Neural progenitor cell (in vitro differentiated cells): ENCODE results near the gene CLDN3. TPM values are rescaled to one million over a fixed set of nuclear protein-coding genes. Genes with fewer than 3 reads are reported as not detected.
A peak's percentile ranks its signal among the peaks of the same experiment; 100 is the strongest.

Experiments used
- DNase-seq: peaks from one replicate; pipeline ENCODE4 v3.0.0-alpha.2; 2016; ENCODE audit warnings: low spot score
- H2AFZ ChIP-seq: fragments of 200-600 bp; sonication (generic); replicated peaks from 2 replicates; pipeline ENCODE4 v1.6.1; 2016; ENCODE audit warnings: antibody characterized with exemption
- H3F3A ChIP-seq: fragments of 200-600 bp; sonication (generic); 2 replicates; pipeline ENCODE4 v1.6.1; 2016; ENCODE audit warnings: antibody characterized with exemption, low read depth
- H3K27ac ChIP-seq: fragments of 200-600 bp; sonication (generic); 2 replicates; pipeline ENCODE4 v1.5.1; 2016; ENCODE audit warnings: mild to moderate bottlenecking
- H3K27me3 ChIP-seq: fragments of 200-600 bp; sonication (generic); 2 replicates; pipeline ENCODE4 v1.6.1; 2016; ENCODE audit warnings: mild to moderate bottlenecking, moderate library complexity
- H3K36me3 ChIP-seq: fragments of 200-600 bp; sonication (generic); 2 replicates; pipeline ENCODE4 v1.5.1; 2016
- H3K4me1 ChIP-seq: fragments of 200-600 bp; sonication (generic); 2 replicates; pipeline ENCODE4 v1.6.1; 2016; ENCODE audit warnings: mixed run types
- H3K4me2 ChIP-seq: fragments of 200-600 bp; sonication (generic); 2 replicates; pipeline ENCODE4 v1.6.1; 2016
- H3K4me3 ChIP-seq: fragments of 200-600 bp; sonication (generic); 2 replicates; pipeline ENCODE4 v1.5.1; 2016
- H3K79me2 ChIP-seq: fragments of 200-600 bp; sonication (generic); 2 replicates; pipeline ENCODE4 v1.6.1; 2016; ENCODE audit warnings: low read depth
- H3K9ac ChIP-seq: fragments of 200-600 bp; sonication (generic); 2 replicates; pipeline ENCODE4 v1.6.1; 2016
- H3K9me3 ChIP-seq: fragments of 200-600 bp; sonication (generic); 2 replicates; pipeline ENCODE4 v1.5.1; 2016; ENCODE audit warnings: low read depth
- H4K20me1 ChIP-seq: fragments of 200-600 bp; sonication (generic); 2 replicates; pipeline ENCODE4 v1.6.1; 2016; ENCODE audit warnings: low read depth
- H3K27ac Mint-ChIP-seq: 3 replicates; pipeline ENCODE4 v1.8.0; 2021; ENCODE audit warnings: mixed read lengths
- H3K27me3 Mint-ChIP-seq: 2 replicates; pipeline ENCODE4 v1.8.0; 2022; ENCODE audit warnings: low read depth, mild to moderate bottlenecking, inconsistent platforms, moderate library complexity, mixed read lengths; ENCODE audit not compliant: insufficient read depth
- H3K36me3 Mint-ChIP-seq: 3 replicates; pipeline ENCODE4 v1.8.0; 2021; ENCODE audit warnings: mixed read lengths
- H3K4me1 Mint-ChIP-seq: 3 replicates; pipeline ENCODE4 v1.8.0; 2021; ENCODE audit warnings: mixed read lengths
- H3K4me3 Mint-ChIP-seq: 3 replicates; pipeline ENCODE4 v1.8.0; 2021; ENCODE audit warnings: mild to moderate bottlenecking, moderate library complexity, mixed read lengths
- H3K9me3 Mint-ChIP-seq: 3 replicates; pipeline ENCODE4 v1.8.0; 2020; ENCODE audit warnings: mixed read lengths
- CTCF ChIP-seq: fragments of 200-600 bp; sonication (generic); IDR thresholded peaks from 2 replicates; pipeline ENCODE4 v1.5.1; 2017; ENCODE audit warnings: antibody characterized with exemption, mild to moderate bottlenecking
- EZH2 ChIP-seq: fragments of 200-600 bp; sonication (generic); IDR thresholded peaks from 2 replicates; pipeline ENCODE4 v1.6.1; 2017; ENCODE audit warnings: antibody characterized with exemption, mild to moderate bottlenecking, moderate library complexity
- EZH2phosphoT487 ChIP-seq: fragments of 200-600 bp; sonication (generic); IDR thresholded peaks from 2 replicates; pipeline ENCODE4 v1.6.1; 2017; ENCODE audit warnings: antibody characterized with exemption
- total RNA-seq: library from RNA; depleted of rRNA; stranded (reverse); fragments of >200 nt; gene quantifications from 2 replicates; pipeline ENCODE4 v1.2.3, GENCODE V29; 2015; ENCODE audit warnings: low replicate concordance

CLDN3 gene
- total RNA-seq, 1 donor from 2014 or later, result 1.6 TPM

GRCh38 chr7:73742753-73743641, 27.1 kb downstream of the CLDN3 start:
- H4K20me1 ChIP-seq, result no peaks in the 10 kb centered on the region
- TF ChIP-seq EZH2phosphoT487 (no peak), EZH2 (no peak), CTCF (no peak)
- peaks cover 54% of the 10 kb centered on the region for H3F3A ChIP-seq
- H2AFZ ChIP-seq, result no peak overlapping the region
- no peaks in the 10 kb centered on the region for H3K9me3 ChIP-seq
- peak overlapping the region; percentile 31 for H3K4me3 ChIP-seq
- H3K27ac Mint-ChIP-seq, result peak overlapping the region; percentile 97
- H3K4me2 ChIP-seq, result peak overlapping the region; percentile 76
- peak; percentile 96 for DNase-seq
- no peaks in the 10 kb centered on the region for H3K36me3 ChIP-seq
- H3K79me2 ChIP-seq, result no peaks in the 10 kb centered on the region
- H3K4me3 Mint-ChIP-seq, result peak overlapping the region; percentile 71
- peaks cover 21% of the 10 kb centered on the region for H3K27me3 Mint-ChIP-seq
- no peak overlapping the region for H3K9ac ChIP-seq
- H3K9me3 Mint-ChIP-seq, result no peaks in the 10 kb centered on the region
- peaks cover 36% of the 10 kb centered on the region for H3K4me1 ChIP-seq
- H3K27me3 ChIP-seq, result no peaks in the 10 kb centered on the region
- peaks cover 36% of the 10 kb centered on the region for H3K4me1 Mint-ChIP-seq
- H3K27ac ChIP-seq, result peak overlapping the region; percentile 86
- H3K36me3 Mint-ChIP-seq, result no peaks in the 10 kb centered on the region

GRCh38 chr7:73742338-73742752, 27.7 kb downstream of the CLDN3 start:
- H3K4me2 ChIP-seq, result peak overlapping the region; percentile 76
- DNase-seq, result peak; percentile 38
- H3K4me3 ChIP-seq, result peak overlapping the region; percentile 31
- H3K4me1 ChIP-seq, result peaks cover 36% of the 10 kb centered on the region
- H3K9me3 Mint-ChIP-seq, result no peaks in the 10 kb centered on the region
- peaks cover 54% of the 10 kb centered on the region for H3F3A ChIP-seq
- H4K20me1 ChIP-seq, result peaks cover 6% of the 10 kb centered on the region
- H3K27me3 ChIP-seq, result no peaks in the 10 kb centered on the region
- peak overlapping the region; percentile 69 for H3K27ac ChIP-seq
- H3K9ac ChIP-seq, result no peak overlapping the region
- H3K9me3 ChIP-seq, result no peaks in the 10 kb centered on the region
- no peak overlapping the region for H2AFZ ChIP-seq
- peaks cover 24% of the 10 kb centered on the region for H3K27me3 Mint-ChIP-seq
- peak overlapping the region; percentile 71 for H3K4me3 Mint-ChIP-seq
- peak overlapping the region; percentile 97 for H3K27ac Mint-ChIP-seq
- H3K4me1 Mint-ChIP-seq, result peaks cover 43% of the 10 kb centered on the region
- no peaks in the 10 kb centered on the region for H3K36me3 ChIP-seq
- TF ChIP-seq EZH2phosphoT487 (no peak), EZH2 (no peak), CTCF (no peak)
- H3K36me3 Mint-ChIP-seq, result no peaks in the 10 kb centered on the region
- H3K79me2 ChIP-seq, result peaks cover 5% of the 10 kb centered on the region

- Mint-ChIP-seq H3K9me3 (no peaks in the 10 kb centered on the region), H3K4me1 (peaks cover 45% of the 10 kb centered on the region), H3K27me3 (peaks cover 24% of the 10 kb centered on the region), H3K27ac (peak overlapping the region; percentile 97), H3K4me3 (peak overlapping the region; percentile 55), H3K36me3 (no peaks in the 10 kb centered on the region)
- H3K4me2 ChIP-seq, result peak overlapping the region; percentile 76
- H4K20me1 ChIP-seq, result peaks cover 7% of the 10 kb centered on the region
- H3K9me3 ChIP-seq, result no peaks in the 10 kb centered on the region
- no peak overlapping the region for H3K27ac ChIP-seq
- DNase-seq, result peak; percentile 52
- peaks cover 36% of the 10 kb centered on the region for H3K4me1 ChIP-seq
- H3K36me3 ChIP-seq, result no peaks in the 10 kb centered on the region
- peaks cover 5% of the 10 kb centered on the region for H3K79me2 ChIP-seq
- no peak overlapping the region for H3K9ac ChIP-seq
- TF ChIP-seq EZH2phosphoT487 (peak; percentile 28), EZH2 (no peak)
- no peak overlapping the region for H3K4me3 ChIP-seq
- no peak overlapping the region for H2AFZ ChIP-seq
- H3K27me3 ChIP-seq, result no peaks in the 10 kb centered on the region
- H3F3A ChIP-seq, result peaks cover 54% of the 10 kb centered on the region
These were observed 28.5 kb downstream of the CLDN3 start for GRCh38 chr7:73741600-73741999.

- Mint-ChIP-seq H3K4me3 (peak overlapping the region; percentile 71), H3K27me3 (peaks cover 26% of the 10 kb centered on the region), H3K27ac (peak overlapping the region; percentile 60), H3K36me3 (peaks cover 2% of the 10 kb centered on the region), H3K4me1 (peaks cover 47% of the 10 kb centered on the region), H3K9me3 (no peaks in the 10 kb centered on the region)
- peaks cover 48% of the 10 kb centered on the region for H3F3A ChIP-seq
- no peaks in the 10 kb centered on the region for H3K9me3 ChIP-seq
- H4K20me1 ChIP-seq, result peaks cover 7% of the 10 kb centered on the region
- H3K27me3 ChIP-seq, result no peaks in the 10 kb centered on the region
- no peak overlapping the region for H3K27ac ChIP-seq
- no peak overlapping the region for H3K4me3 ChIP-seq
- no peak for TF ChIP-seq EZH2phosphoT487
- TF ChIP-seq EZH2, result no peak
- no peak for TF ChIP-seq CTCF
- H3K79me2 ChIP-seq, result peaks cover 5% of the 10 kb centered on the region
- H3K9ac ChIP-seq, result no peak overlapping the region
- no peak overlapping the region for H2AFZ ChIP-seq
- no peak overlapping the region for H3K4me2 ChIP-seq
- peaks cover 36% of the 10 kb centered on the region for H3K4me1 ChIP-seq
- H3K36me3 ChIP-seq, result no peaks in the 10 kb centered on the region
- no peak for DNase-seq
These were observed 29.3 kb downstream of the CLDN3 start for GRCh38 chr7:73740771-73741170.
